ENCODE measurements around the gene ANKLE2. TPM values are rescaled to one million over a fixed set of nuclear protein-coding genes. Genes with fewer than 3 reads are reported as not detected.

ANKLE2 gene
- total and polyA plus RNA-seq, 2 of the 13 experiments (the other 11 are each of a cell fraction or from before 2014, with no cell fraction given): 35.3 to 37.1 TPM

DNA sequence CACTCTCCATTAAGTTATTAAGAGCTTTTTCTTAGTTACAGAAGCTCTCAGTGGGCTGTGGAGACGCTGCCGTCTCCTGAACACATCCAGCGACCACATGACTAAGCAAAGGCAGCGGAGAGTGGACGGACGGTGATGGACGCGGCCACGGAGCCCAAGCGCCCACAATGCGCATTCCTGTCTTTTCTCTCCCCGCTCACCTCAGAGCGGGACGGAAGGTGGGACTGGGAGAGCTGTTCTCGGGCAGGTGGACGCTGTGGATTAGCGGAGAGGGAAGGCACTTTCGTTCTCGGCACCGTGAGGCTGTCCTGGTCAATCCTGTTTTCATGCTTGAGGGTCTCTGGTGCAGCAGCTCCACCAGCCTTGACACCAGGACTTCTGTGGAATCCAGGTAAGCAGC lies 2.6 kb upstream of the ANKLE2 start:
- no peaks in the 10 kb centered on the region for H3K9me3 ChIP-seq (ENCODE audit: low read length)
- H3K27ac ChIP-seq (ENCODE audit: extremely low read length, insufficient read depth, low read length): no peak overlapping the region
- ATAC-seq (no peak), FAIRE-seq (no peak), DNase-seq (ENCODE audit: low spot score) (no peak)
- H2AFZ ChIP-seq (ENCODE audit: low read length): no peak overlapping the region
- no peaks in the 10 kb centered on the region for H3K36me3 ChIP-seq (replicated peaks in 1 of 2; ENCODE audit: control insufficient read depth in 1 of 2, insufficient read depth in 2 of 2, low read length in 2 of 2)
- no peak overlapping the region for H3K9ac ChIP-seq (ENCODE audit: insufficient read depth, low read depth, low read length)
- peaks cover 15% of the 10 kb centered on the region for H4K20me1 ChIP-seq (ENCODE audit: insufficient read depth, low read length)
- BruUV-seq (replicated peaks): no TSS peak
- no peaks in the 10 kb centered on the region; a peak in 1 of 5 replicates for H3K27me3 ChIP-seq (ENCODE audit: control insufficient read depth in 1 of 2, insufficient read depth in 2 of 2, low read length in 2 of 2)
- intact Hi-C loops (cut with micrococcal nuclease; ENCODE audit: unreplicated experiment): no loop called here
- in situ Hi-C loops (cut with HindIII; ENCODE audit: extremely low pct_ligation_motif_present, low pct_unique_long_range_greater_than_20kb): no loop called here
- TF ChIP-seq NAIF1 (CRISPR knock-in tag; IDR thresholded peaks at IDR 0.05; ENCODE audit: borderline replicate concordance): no peak
- no peak for TF ChIP-seq NFKBIZ (CRISPR knock-in tag; IDR thresholded peaks at IDR 0.05)
- TF ChIP-seq ZNF747 (CRISPR knock-in tag; IDR thresholded peaks at IDR 0.05; ENCODE audit: borderline replicate concordance): no peak
- no peak overlapping the region for H3K4me3 ChIP-seq (replicated peaks in 1 of 3; ENCODE audit: insufficient read depth in 1 of 3, low read depth in 2 of 3, low read length in 3 of 3)
- ChIA-PET POLR2A (no interaction called here), CTCF (ENCODE audit: low intra/inter-chr PET ratio, low total read pairs) (no interaction called here)
- peaks cover 19% of the 10 kb centered on the region for H3K79me2 ChIP-seq (ENCODE audit: insufficient read depth, low read length)
- H3K4me2 ChIP-seq (ENCODE audit: low read depth, low read length): no peak overlapping the region
- 92% methylated on average over 20 of the region's 20 CpGs for WGBS (ENCODE audit: low lambda C conversion rate)
- H3K4me1 ChIP-seq (ENCODE audit: insufficient read depth, low read length): peaks cover 17% of the 10 kb centered on the region

DNA sequence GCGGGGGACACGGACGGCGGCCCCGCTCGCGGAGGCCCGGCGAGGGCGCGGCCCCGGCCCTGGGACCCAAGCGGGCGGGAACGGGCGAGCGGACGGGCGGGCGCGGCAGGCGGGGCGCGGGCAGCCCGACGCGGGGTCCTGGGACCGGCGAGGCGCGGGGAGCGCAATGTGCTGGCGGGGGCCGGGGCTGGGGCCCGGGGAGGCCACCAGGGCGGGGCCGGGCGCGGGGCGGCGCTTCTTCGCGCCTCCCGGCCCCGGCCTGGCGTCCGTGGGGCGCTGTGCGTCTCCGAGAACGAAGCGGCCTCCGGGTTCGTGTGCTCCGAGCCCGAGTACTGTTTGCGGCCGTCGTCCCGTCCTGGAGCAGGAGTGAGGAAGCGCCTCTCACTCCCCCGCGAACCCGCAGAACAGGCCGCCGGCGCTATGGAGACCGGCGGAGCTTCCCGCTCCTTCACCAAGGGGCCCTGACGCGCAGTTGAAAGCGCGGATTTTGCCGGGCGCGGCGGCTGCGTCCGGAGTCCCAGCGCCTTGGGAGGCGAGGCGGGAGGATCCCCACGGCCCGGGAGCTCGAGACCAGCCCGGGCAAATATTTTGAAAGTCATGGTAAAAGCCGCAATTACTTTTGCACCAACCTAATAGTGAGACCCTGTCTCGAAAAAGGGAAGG lies 420 bp upstream of the ANKLE2 start:
- peak; percentile 77 for DNase-seq (ENCODE audit: low spot score)
- H3K27me3 ChIP-seq (ENCODE audit: control insufficient read depth in 1 of 2, insufficient read depth in 2 of 2, low read length in 2 of 2): no peaks in the 10 kb centered on the region; a peak in 1 of 5 replicates
- no peak overlapping the region for H2AFZ ChIP-seq (ENCODE audit: low read length)
- WGBS (ENCODE audit: low lambda C conversion rate): 1% methylated on average over 26 of the region's 89 CpGs
- H3K4me1 ChIP-seq (ENCODE audit: insufficient read depth, low read length): peaks cover 33% of the 10 kb centered on the region
- peak overlapping the region; percentile 96 for H3K27ac ChIP-seq (ENCODE audit: extremely low read length, insufficient read depth, low read length)
- peaks cover 0 to 2% of the 10 kb centered on the region in 2 experiments; a peak in 1 of 5 replicates for H3K36me3 ChIP-seq (replicated peaks in 1 of 2; ENCODE audit: control insufficient read depth in 1 of 2, insufficient read depth in 2 of 2, low read length in 2 of 2)
- peak overlapping the region; percentile 69 to 80 (median 73); a peak in 5 of 6 replicates for H3K4me3 ChIP-seq (replicated peaks in 1 of 3; ENCODE audit: insufficient read depth in 1 of 3, low read depth in 2 of 3, low read length in 3 of 3)
- ChIA-PET POLR2A (interaction anchor here (0.9 kb wide), 1 partner anchor 12 kb away, joined by 3 read pairs; no protein-coding TSS in a partner anchor), CTCF (ENCODE audit: low intra/inter-chr PET ratio, low total read pairs) (no interaction called here)
- no peaks in the 10 kb centered on the region for H3K9me3 ChIP-seq (ENCODE audit: low read length)
- no peak for FAIRE-seq
- intact Hi-C loops (cut with micrococcal nuclease; ENCODE audit: unreplicated experiment) (no loop called here), in situ Hi-C loops (cut with HindIII; ENCODE audit: extremely low pct_ligation_motif_present, low pct_unique_long_range_greater_than_20kb) (no loop called here)
- H3K4me2 ChIP-seq (ENCODE audit: low read depth, low read length): peak overlapping the region; percentile 75
- ATAC-seq: peak; percentile 87
- H3K79me2 ChIP-seq (ENCODE audit: insufficient read depth, low read length): peaks cover 35% of the 10 kb centered on the region
- BruUV-seq (replicated peaks): no TSS peak
- peak overlapping the region; percentile 89 for H3K9ac ChIP-seq (ENCODE audit: insufficient read depth, low read depth, low read length)
- peaks cover 21% of the 10 kb centered on the region for H4K20me1 ChIP-seq (ENCODE audit: insufficient read depth, low read length)
- TF ChIP-seq ELF1 (CRISPR knock-in tag; IDR thresholded peaks at IDR 0.05): peak; percentile 52; the same call in 1 of the 2 replicates
- TF ChIP-seq ZNF768 (CRISPR knock-in tag; IDR thresholded peaks at IDR 0.05): peak; percentile 80
- TF ChIP-seq ZBTB7B (CRISPR knock-in tag; IDR thresholded peaks at IDR 0.05): peak; percentile 20; the same call in 1 of the 2 replicates
- TF ChIP-seq, protein P1, sequence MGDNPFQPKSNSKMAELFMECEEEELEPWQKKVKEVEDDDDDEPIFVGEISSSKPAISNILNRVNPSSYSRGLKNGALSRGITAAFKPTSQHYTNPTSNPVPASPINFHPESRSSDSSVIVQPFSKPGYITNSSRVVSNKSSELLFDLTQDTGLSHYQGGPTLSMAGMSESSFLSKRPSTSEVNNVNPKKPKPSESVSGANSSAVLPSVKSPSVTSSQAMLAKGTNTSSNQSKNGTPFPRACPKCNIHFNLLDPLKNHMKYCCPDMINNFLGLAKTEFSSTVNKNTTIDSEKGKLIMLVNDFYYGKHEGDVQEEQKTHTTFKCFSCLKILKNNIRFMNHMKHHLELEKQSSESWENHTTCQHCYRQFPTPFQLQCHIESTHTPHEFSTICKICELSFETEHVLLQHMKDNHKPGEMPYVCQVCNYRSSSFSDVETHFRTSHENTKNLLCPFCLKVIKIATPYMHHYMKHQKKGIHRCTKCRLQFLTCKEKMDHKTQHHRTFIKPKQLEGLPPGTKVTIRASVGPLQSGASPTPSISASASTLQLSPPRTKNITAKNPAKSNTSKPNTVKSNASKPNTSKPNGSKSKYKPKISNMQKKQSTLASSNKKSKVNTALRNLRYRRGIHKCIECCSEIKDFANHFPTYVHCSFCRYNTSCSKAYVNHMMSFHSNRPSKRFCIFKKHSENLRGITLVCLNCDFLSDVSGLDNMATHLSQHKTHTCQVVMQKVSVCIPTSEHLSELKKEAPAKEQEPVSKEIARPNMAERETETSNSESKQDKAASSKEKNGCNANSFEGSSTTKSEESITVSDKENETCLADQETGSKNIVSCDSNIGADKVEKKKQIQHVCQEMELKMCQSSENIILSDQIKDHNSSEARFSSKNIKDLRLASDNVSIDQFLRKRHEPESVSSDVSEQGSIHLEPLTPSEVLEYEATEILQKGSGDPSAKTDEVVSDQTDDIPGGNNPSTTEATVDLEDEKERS (CRISPR knock-in tag; IDR thresholded peaks at IDR 0.05): 0 out of 2 replicates have a peak, but pooled peaks have one; percentile 33
- TF ChIP-seq TARDBP (CRISPR knock-in tag; IDR thresholded peaks at IDR 0.05): 0 out of 2 replicates have a peak, but pooled peaks have one; percentile 28
- TF ChIP-seq, protein P2, sequence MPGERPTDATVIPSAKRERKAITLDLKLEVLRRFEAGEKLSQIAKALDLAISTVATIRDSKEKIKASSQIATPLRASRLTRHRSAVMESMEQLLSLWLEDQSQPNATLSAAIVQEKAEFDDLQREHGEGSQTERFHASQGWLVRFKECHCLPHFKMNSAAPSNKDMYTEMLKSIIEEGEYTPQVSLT (CRISPR knock-in tag; IDR thresholded peaks at IDR 0.05; ENCODE audit: borderline replicate concordance, low read depth): no peak
- TF ChIP-seq HES4 (CRISPR knock-in tag; IDR thresholded peaks at IDR 0.05; ENCODE audit: borderline replicate concordance): 0 out of 2 replicates have a peak, but pooled peaks have one; percentile 28
- 0 out of 2 replicates have a peak, but pooled peaks have one; percentile 71 for TF ChIP-seq ETV6 (CRISPR knock-in tag; conservative IDR thresholded peaks at IDR 0.05)
- peak; percentile 70; the same call in 1 of the 2 replicates for TF ChIP-seq BORCS8-MEF2B (CRISPR knock-in tag; IDR thresholded peaks at IDR 0.05)
- TF ChIP-seq ZNF572 (CRISPR knock-in tag; IDR thresholded peaks at IDR 0.05): no peak
